Activated naive CD4-positive, alpha-beta T cell treated with Interleukin-2 at 50 U/mL for 16 hours (primary cell): ENCODE data around the gene GATAD2B.

ENCODE experiments used
- DNase-seq: peaks from one replicate; pipeline ENCODE4 v3.0.0-alpha.2; 2020

The GATAD2B gene

GRCh38 chr1:153922972-153923925 is at the start of gene GATAD2B:
Gene GATAD2B, minus strand, starts transcription at chr1:153922972. Its CDS starts 94,625 bp downstream, at chr1:153828347.
- DNase-seq: peak; percentile 99

DNA sequence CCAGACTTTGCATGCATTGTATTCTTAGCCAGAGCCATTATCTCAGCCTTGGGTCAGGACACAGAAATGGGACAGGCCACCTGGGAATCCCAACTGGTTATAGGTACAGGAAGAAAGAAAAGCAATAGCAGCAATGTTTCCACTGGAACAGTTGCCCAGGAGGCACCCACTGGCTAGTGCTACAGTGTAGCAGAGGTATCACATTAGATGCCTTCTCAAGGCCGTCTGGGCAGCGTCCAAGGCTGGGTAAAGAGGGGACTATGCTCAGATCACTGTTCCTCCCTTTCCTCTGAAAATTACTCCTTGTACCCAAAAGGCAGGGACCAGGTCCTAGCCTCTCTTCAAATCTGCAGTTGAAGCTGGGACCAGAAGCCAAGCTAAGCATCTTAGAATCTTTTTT is 47.6 kb upstream of the GATAD2B start:
- DNase-seq: no peak

DNA sequence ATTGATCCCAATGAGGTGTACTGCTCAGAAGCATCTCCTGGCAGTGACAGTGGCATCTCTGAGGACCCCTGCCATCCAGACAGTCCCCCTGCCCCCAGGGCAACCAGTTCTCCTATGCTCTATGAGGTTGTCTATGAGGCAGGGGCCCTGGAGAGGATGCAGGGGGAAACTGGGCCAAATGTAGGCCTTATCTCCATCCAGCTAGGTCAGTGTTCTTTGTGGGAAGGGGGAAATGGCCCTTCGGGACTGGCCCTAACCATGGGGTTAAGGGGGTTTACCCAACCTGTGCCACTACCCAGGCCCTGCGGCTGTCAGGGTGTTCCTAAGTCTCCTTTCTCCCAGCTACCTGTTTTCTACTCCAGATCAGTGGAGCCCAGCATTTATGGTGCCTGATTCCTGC is 46.2 kb upstream of the GATAD2B start:
- DNase-seq: no peak

DNA sequence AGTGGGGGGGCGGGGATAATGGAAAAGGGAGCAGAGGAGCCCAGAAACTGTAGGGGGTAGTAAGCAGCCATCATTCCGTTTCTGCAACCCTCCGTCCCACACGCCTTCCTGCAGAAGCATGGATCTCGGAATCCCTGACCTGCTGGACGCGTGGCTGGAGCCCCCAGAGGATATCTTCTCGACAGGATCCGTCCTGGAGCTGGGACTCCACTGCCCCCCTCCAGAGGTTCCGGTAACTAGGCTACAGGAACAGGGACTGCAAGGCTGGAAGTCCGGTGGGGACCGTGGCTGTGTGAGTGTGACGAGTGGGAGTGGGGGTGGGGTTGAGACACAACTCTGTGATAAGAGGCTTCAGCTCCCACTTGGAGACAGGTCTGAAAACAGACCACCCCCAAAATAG is 45.6 kb upstream of the GATAD2B start:
- no peak for DNase-seq

GRCh38 chr1:153968000-153968363 is 45.2 kb upstream of the GATAD2B start:
- no peak for DNase-seq

DNA sequence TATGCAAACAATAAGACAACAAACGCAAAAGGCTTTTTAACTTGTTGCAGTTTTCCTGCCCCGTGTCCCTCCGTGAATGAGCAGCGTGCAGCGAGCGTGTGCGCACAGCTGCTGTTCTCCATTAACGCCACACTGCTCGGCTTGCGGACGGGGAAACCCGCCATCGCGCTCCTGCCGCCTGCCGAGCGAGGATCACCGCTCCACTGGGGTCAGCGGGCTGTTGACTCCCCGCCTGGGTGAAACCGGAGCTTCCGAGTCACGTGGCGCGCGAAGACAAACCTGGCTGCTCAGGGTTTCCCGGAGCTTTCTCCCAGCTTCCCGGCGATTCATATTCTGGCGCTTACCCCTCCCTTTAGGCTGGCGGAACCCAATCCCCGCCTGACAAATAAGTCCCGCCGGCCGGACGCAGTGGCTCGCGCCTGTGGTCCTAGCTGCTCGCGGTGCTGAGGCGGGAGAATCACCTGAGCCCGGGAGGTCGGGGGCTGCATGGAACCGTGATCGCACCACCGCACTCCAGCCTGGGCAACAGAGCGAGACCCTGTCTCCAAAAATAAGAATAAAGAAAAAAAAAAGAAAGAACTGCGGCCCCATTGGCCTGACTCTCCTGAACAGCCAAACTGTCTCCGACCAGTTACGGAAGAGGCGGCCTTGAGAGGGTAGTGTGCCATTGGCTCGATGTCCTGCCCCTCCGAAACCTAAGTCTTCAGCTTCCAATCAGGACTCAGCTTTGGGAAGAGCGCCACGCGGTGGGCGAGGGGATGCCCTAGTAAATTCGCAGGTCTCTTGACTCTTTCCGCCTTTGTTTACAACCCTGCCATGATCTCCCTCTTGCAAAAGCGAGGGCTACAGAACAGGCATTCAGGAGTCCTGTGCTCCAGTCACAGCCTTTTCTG is 44.6 kb upstream of the GATAD2B start, which contains the start of gene CREB3L4:
CREB3L4 (plus strand) TSS at position 796 of the 893 bp plus-strand sequence. CDS start 624 bp downstream, outside the sequence.
- peak; percentile 84 for DNase-seq

- DNase-seq: no peak
Observed at GRCh38 chr1:153963850-153964331, 41.1 kb upstream of the GATAD2B start.

DNA sequence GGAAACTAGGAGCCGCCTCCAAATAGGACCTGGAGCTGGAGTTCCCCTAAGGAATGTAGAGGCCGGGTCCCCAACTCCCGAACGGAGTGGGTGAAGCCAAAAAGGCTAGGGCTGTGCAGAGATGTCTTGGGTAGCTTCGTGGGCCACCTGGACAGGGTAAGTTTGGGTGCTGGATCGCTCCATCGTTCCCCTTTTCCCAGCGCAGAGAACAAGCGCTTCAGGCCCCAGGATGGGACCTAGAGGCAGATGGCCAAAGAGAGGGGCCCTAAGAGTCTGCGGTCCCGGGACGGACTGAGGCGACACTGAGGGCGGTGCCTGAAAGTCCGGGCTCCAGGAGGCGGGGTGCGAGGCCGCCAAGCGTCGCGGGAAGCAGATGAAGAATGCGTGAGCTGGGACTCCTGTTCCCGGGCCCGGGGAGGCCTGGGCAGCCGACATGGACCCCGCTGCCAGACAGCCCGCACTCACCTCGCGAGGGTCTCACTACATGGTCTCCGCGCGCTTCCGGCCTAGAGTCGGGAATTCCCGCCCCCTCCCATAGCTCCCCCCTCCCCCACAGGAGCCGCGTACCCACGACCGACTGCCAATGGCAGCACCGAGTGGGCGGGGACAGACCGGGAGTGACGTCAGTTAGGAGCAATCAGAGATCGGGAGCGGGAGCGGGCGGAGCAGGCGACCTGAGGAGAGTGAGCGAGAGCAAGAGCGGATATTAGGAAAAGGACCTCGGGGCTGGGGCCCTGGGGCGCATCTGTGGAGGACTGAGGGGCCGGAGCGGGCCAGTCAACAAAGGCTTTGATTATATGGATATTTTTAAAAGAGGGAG is 40.5 kb upstream of the GATAD2B start, which contains the start of gene SLC39A1:
SLC39A1 (minus strand) TSS at position 508 of the 820 bp plus-strand sequence. CDS start 822 bp downstream, outside the sequence.
- peak; percentile 94 for DNase-seq

DNA sequence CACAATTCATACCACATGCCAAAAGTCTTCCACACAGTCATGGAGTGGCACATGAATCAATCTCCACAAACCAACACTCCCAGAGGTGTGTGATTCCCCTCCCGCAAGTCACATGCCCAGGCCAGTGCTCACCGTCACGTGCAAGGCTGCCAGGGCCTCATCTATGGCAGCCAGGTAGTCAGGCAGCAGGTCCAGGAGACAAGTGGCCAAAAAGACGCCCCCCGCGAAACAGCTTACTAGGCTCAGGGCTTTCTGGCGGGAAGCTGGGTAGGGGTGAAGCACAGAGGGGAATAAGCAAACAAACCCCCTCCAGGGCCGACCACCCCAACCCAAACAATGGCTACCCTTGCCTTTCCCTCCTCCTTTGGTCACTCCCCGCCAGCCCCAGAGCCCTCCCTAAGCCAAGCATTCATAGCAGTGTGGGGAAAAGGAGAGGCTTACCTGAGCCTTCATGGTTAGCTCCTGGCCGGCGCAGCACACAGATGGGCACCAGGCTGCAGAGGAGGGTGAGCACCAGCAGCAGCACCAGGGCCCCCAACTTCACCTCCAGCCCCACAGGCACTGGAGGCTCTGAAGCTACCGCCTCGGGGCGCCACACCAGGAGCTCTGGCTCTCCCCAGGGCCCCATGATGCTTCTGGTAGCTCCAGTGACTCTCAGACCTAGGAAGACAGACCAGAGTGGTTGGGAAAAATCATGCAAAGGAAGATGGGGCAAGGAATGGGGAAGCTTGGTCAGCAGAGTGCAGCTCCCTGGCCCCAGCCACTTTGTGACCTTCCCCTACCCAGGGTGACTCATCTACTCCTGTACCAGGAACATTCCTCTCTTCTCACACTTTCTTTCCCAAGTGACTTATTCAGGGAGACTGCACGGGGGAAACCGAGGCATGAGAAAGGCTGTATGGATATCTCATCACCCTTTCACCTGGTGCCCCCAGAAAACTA is 39.6 kb upstream of the GATAD2B start:
- no peak for DNase-seq

- no peak for DNase-seq
Observed at GRCh38 chr1:153961421-153961820, 38.6 kb upstream of the GATAD2B start.

DNA sequence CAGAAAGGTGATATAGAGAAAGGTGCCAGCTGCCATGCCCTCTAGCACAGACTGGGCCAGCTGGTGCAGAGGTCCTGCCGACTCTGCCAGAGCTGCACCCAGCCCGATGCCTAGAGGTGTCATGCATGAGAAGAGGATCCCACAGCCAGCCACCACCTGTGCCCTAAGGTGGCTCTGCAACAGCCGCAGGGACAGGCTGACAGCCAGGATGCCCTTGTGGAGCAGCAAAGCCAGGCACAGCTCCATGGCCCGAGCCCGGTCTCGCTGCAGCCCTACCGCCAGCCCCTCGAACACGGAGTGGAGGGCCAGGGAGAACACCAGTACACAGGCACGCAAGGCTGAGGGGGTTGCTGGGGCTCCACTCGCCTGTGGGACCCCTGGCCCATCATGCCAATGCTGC is 37.4 kb upstream of the GATAD2B start:
- DNase-seq: no peak

- no peak for DNase-seq
Observed at GRCh38 chr1:153959454-153959853, 36.7 kb upstream of the GATAD2B start.

DNA sequence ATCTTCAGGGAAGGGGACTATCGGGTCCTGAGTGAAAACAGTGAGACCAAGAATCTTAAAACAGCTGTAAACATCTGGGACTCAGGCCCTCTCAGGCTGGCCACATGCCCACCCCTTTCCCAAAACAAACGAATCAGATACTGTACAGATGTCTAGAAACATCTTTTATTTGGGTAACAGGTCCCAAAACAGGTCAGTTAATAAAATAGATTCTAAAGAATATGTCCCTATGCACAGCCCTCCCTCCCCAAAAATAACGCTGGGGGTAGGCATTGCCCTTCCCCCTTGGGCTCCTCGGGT is 36.1 kb upstream of the GATAD2B start:
- no peak for DNase-seq

DNA sequence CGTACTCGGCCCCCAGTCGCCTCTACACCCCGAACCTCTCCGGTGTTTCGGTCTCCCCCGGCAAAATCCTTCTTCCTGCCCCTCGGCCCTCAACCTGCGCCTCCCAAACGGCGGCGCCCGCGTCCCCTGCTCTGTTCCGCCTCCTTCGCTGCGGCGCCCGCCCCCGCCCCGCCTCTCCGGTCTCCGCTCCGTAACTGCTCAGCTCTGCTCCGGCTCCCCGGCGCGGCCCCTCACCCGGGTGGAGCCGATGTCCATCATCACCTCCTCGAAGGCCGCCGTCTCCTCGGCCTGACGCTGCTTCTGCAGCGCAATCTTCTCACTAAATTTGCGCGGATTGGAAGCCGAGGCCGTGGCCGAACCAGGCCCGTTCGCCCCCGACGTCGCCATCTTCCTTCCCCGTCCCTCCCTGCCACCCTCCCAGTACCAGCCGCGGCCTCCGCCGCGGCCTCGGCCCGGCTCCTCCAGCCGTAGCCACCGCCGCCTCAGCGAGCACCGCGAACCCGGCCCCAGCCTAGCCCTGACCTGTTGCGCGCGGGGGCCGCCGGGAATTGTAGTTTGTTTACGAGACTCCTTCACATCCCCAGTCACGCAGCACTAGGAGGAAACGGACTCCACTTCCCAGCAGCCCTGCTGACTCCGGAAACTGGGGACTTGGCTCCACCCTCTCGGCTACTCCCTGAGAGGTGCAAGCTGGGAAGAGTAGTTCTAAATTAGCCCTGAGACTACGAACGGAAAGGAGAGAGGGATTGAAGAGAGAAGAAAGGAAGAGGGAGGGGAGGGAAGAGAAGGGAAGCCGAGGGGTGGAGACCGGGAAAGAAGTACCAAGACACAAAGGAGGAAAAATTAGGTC is 35.6 kb upstream of the GATAD2B start, which contains the start of gene CRTC2:
CRTC2 (minus strand) TSS at position 502 of the 850 bp plus-strand sequence; CDS start at position 387, 115 bp downstream.
- DNase-seq: peak; percentile 98

- DNase-seq: peak; percentile 43
Observed at GRCh38 chr1:153957744-153958110, 35.0 kb upstream of the GATAD2B start.

DNA sequence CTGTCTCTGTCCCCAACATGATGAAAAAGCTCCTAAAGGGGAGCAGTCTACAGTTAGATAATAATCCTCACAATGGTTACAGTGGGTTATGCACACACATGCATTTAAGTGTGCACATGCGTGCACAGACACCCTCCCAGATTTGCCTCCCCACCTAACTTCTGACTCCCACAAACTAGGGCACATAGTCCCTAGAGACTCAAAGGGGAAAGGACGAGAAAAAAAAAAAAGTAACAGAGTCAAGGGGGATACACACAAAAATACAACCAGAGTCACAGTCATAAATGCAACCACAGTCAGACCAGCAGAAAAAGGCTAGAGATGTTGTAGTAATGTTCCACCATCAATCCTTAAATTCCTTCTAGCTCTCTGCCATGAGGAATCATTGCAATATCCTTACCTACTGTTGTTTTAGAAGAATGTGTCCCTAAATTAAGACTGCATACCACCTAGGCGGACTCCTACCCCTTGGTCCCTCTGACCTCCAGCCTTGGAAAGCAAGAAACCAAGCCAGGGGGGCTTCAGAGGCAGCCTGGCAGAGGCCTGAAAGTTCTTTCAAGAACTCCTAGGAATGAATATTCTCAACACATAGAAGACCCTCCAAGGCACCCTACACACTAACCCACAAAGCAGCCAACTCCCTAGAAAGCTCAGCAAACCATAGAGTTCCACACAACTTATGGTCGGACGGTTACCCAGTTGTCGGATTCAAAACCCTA is 34.4 kb upstream of the GATAD2B start:
- DNase-seq: no peak

DNA sequence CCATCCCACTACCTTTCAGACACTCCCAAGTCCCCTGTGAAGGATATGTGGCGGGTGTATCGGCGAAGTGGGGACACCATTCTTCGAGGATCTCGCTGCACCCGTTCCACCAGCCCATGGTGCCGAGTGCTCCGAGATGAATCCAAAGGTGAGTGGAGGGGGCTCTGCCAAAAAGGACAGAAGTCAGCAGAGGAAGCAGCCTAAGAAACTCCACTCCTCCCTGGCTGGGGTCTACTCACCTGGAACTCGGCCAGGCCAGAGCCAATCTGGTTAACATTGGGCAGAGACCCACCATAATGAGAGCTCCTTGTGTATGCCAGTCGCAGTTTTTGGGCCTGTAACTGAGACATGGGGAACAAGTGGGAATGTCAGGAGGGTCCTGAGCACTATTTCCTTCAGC is 32.1 kb upstream of the GATAD2B start:
- no peak for DNase-seq

- DNase-seq: no peak
Observed at GRCh38 chr1:153953859-153954365, 31.1 kb upstream of the GATAD2B start.

- DNase-seq: no peak
Observed at GRCh38 chr1:153951801-153952200, 29.0 kb upstream of the GATAD2B start.
